Aorta (tissue), 5 donors: Measurements from ENCODE around the gene FBXO27. TPM values are rescaled to one million over a fixed set of nuclear protein-coding genes. Genes with fewer than 3 reads are reported as not detected.
A peak's percentile ranks its signal among the peaks of the same experiment; 100 is the strongest.
"Not testable (repeated sequence)": the region's sequence is repeated elsewhere in the genome, so short reads cannot be mapped to it uniquely, and the experiment has no call there.

Experiments
- ATAC-seq: fragments of 200-7000 bp; cut with Tn5 transposase; one replicate; pipeline ENCODE4 v1.9.1; 2022; ENCODE audit warnings: moderate library complexity; ENCODE audit not compliant: low FRiP score
- DNase-seq, 2 donors: peaks; one replicate each; pipeline ENCODE4 v3.0.0-alpha.2; 2020
- H3K27ac ChIP-seq, 2 donors: one replicate each; pipeline ENCODE4 v1.5.1; 2013; ENCODE audit warnings: low read length in 2 of 2, mild to moderate bottlenecking in 2 of 2, moderate library complexity in 2 of 2, control low read depth in 1 of 2, inconsistent platforms in 1 of 2, low read depth in 1 of 2
- H3K27me3 ChIP-seq, 2 donors: one replicate each; pipeline ENCODE4 v1.6.1; 2013; ENCODE audit warnings: control low read depth in 1 of 2, low read length in 1 of 2, mild to moderate bottlenecking in 1 of 2, moderate library complexity in 1 of 2; ENCODE audit not compliant: insufficient read depth in 2 of 2, control insufficient read depth in 1 of 2
- H3K36me3 ChIP-seq, 2 donors: one replicate each; pipeline ENCODE4 v1.6.1; 2013; ENCODE audit warnings: control low read depth in 1 of 2, low read length in 1 of 2, mild to moderate bottlenecking in 1 of 2; ENCODE audit not compliant: insufficient read depth in 2 of 2, control insufficient read depth in 1 of 2
- H3K4me1 ChIP-seq, 2 donors: one replicate each; pipeline ENCODE4 v1.6.1; 2013; ENCODE audit warnings: low read length in 2 of 2, control low read depth in 1 of 2, mild to moderate bottlenecking in 1 of 2, moderate library complexity in 1 of 2; ENCODE audit not compliant: insufficient read depth in 2 of 2, control insufficient read depth in 1 of 2
- H3K4me3 ChIP-seq, 2 donors: one replicate each; pipeline ENCODE4 v1.5.1; 2013; ENCODE audit warnings: low read length in 2 of 2, control low read depth in 1 of 2, mild to moderate bottlenecking in 1 of 2
- H3K9me3 ChIP-seq: one replicate; pipeline ENCODE4 v1.6.1; 2013; ENCODE audit warnings: mild to moderate bottlenecking, low read length; ENCODE audit not compliant: control insufficient read depth
- WGBS, 2 donors: extraction: QIAGEN DNeasy Blood & Tissue Kit; methylation state at CpG; one replicate each; pipeline ENCODE4 v1.1.7; 2013; 5-methylcytosine and 5-hydroxymethylcytosine counted together
- intact Hi-C, 2 donors: fragments of 100-400 bp; cut with DNase I; formaldehyde crosslinking; loops; one replicate each; pipeline versions ENCODE4 v1.14.2 to v1.15.0; 2022
- polyA plus RNA-seq, 2 donors: library from polyadenylated mRNA; stranded (reverse); fragments of 200-250 nt; gene quantifications; one replicate each; pipeline ENCODE4 v1.2.3, GENCODE V29; 2013
- total RNA-seq, 2 donors: library from RNA; stranded (reverse); fragmentation: NEBNext Ultra II Directional; extraction: Animal tissue kit (Norgen Biotek cat#: 25700); gene quantifications; one replicate each; pipeline ENCODE4 v1.2.1, GENCODE V29; 2021
- donor health status: healthy with polysubstance abuse.
- donor health status: Bipolar disorder and iron deficiency.
- donor health status: DM: no; HTN: no; CAD: no.
- donor health status: DM: no; HTN: no; CAD: no.
- donor health status: DM: yes; HTN: yes; CAD: no.

The FBXO27 gene
- total and polyA plus RNA-seq, 4 donors, result 0.25 to 8.6 (median 3.9) TPM

DNA sequence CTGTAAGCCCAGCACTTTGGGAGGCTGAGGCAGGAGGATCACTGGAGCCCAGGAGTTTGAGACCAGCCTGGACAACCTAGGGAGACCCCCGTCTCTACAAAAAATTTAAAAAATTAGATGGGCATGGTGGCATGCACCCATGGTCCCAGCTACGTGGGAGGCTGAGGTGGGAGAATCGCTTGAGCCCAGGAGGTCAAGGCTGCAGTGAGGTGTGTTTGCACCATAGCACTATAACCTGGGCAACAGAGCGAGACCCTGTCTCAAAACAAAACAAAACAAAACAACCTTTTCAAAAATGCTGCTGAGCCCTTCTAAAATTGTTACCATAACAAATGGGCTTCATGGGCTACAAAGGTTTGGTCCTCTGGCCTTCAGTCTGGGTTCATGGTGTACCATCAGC is 43.7 kb downstream of the FBXO27 start:
- intact Hi-C loops, result not testable (repeated sequence)
- peaks cover 0 to 10% of the 10 kb centered on the region in 2 donors for H3K27me3 ChIP-seq
- 76 to 89% methylated on average over 4 of the region's 4 CpGs for WGBS, 2 donors

DNA sequence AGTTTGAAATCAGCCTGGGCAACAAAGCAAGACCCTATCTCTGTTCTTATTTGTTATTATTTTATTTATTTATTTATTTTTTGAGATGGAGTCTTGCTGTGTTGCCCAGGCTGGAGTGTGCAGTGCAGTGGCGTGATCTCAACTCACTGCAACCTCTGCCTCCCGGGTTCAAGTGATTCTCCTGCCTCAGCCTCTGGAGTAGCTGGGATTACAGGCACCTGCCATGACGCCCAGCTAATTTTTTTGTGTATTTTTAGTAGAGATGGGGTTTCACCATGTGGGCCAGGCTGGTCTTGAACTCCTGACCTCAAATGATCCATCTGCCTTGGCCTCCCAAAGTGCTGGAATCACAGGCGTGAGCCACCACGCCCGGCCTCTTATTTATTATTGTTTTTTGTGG is 44.6 kb downstream of the FBXO27 start:
- H3K27ac ChIP-seq, H3K36me3 ChIP-seq, H3K4me1 ChIP-seq, H3K4me3 ChIP-seq, ATAC-seq, DNase-seq, H3K27me3 ChIP-seq, H3K9me3 ChIP-seq, intact Hi-C loops: not testable (repeated sequence)
- WGBS, 2 donors, result 74 to 92% methylated on average over 6 of the region's 6 CpGs

More for the DNA sequence above, 43.7 kb downstream of the FBXO27 start:
- H3K27ac ChIP-seq, H3K36me3 ChIP-seq, H3K9me3 ChIP-seq, DNase-seq, H3K4me1 ChIP-seq, ATAC-seq, H3K4me3 ChIP-seq: not testable (repeated sequence)

DNA sequence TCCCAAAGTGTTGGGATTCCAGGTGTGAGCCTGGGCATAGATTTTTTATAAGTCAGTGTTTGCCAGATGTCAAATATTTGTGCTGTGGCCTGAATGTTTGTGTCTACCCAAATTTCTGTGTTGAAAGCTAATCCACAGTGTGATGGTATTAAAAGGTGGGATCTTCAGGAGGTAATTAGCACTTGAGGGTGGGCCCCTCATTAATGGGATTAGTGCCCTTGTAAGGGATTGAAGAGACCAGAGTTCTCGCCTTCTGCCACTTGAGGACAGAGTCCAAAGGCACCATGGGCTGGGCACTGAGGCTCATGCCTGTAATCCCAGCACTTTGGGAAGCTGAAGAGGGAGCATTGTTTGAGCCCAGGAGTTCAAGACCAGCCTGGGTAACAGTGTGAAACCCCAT is 47.1 kb downstream of the FBXO27 start:
- WGBS, 2 donors, result 97 to 100% methylated on average over 1 of the region's 1 CpG
- peaks cover 0 to 3% of the 10 kb centered on the region in 2 donors for H3K27me3 ChIP-seq
- H3K36me3 ChIP-seq, result no peaks in the 10 kb centered on the region
- ATAC-seq (no peak), DNase-seq (no peak)
- H3K4me1 ChIP-seq, result no peaks in the 10 kb centered on the region
- H3K4me3 ChIP-seq, result no peak overlapping the region
- peaks cover 3% of the 10 kb centered on the region for H3K9me3 ChIP-seq
- intact Hi-C loops, result no loop called here
- no peak overlapping the region for H3K27ac ChIP-seq

DNA sequence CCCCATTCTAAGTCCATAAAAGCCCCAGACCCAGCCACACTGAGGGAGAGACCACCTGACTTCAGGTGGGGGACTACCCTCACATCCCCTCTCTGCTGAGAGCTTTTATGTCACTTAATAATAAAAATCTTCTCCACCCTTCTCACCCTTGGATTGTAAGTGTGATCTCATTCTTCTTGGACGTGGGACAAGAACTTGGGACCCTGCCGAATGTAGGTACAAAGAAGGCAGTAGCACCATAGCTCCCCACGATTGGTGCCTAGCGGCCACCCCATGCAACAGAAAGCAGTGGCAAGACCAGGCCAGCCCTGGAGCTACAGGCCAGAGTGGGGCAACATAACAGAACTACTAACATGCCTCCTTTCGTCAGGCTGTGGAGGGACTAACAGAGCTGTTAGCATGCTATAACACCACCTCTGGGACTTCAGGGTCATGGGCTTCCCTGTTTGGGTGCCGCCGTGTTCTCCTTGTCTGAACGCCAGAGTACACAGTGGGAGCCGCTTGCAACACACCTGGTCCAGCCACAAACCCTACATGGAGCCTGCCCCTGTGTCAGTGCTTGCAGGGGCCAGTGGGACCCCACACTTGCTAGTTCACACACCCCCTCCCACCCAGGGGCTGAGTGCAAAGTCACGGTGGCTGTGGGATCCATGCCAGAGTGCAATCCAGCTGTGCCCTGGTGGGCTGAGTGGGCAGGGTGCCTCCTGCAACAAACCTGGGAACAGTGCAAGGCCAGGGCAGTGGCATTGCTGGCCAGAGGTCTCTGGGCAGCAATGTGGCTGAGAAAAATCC is 51.6 kb downstream of the FBXO27 start:
- DNase-seq, result no peak
- H3K4me3 ChIP-seq, result no peak overlapping the region
- WGBS, 2 donors, result 91 to 92% methylated on average over 10 of the region's 10 CpGs

DNA sequence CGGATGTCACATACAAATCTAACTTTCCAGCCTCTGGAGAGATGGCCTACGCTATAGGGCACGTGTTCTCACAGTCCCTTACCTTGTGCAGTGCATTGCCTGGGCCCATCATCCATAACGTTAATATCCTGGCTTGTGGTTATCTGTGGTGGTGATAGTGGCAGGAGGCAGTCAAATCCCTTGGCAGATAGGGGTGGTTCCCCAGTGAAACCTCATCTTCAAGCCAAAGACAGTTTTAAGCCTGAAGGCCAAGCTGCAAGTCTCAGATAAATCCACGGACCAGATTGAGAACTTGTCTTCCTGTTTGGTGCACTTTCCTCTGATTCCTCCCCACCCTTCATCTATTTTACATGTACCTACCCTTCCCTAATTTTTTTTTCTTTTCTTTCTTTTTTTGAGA is 52.5 kb downstream of the FBXO27 start:
- DNase-seq (no peak), ATAC-seq (no peak)
- Histone ChIP-seq H3K36me3 (no peaks in the 10 kb centered on the region), H3K27me3 (no peaks in the 10 kb centered on the region), H3K4me1 (no peaks in the 10 kb centered on the region), H3K27ac (no peak overlapping the region), H3K9me3 (peaks cover 1% of the 10 kb centered on the region), H3K4me3 (no peak overlapping the region)
- intact Hi-C loops, result loop anchor here (5.0 kb wide), 1 partner anchor 52 kb away; the partner anchor contains the start of gene FBXO27 (in 2 of the 2)
- 72 to 81% methylated on average over 5 of the region's 5 CpGs for WGBS, 2 donors

More for the DNA sequence above, 51.6 kb downstream of the FBXO27 start:
- no peak for ATAC-seq
- H3K4me1 ChIP-seq, result no peaks in the 10 kb centered on the region
- no peaks in the 10 kb centered on the region for H3K36me3 ChIP-seq
- intact Hi-C loops, result no loop called here
- H3K9me3 ChIP-seq, result peaks cover 3% of the 10 kb centered on the region
- H3K27me3 ChIP-seq, result no peaks in the 10 kb centered on the region
- no peak overlapping the region for H3K27ac ChIP-seq

DNA sequence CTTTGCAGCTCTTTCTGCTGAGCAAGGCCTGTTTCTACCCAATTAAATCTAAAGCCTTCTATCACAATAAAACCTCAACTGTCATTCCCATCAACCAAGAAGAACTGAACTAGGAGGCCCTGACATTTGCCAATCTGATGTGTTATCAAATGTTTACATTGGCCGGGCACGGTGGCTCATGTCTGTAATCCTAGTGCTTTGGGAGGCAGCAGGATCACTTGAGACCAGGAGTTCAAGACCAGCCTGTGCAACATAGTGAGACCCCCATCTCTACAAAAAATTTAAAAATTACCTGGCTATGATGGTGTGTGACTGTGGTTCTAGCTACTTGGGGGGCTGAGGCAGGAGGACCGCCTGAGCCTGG is 54.0 kb downstream of the FBXO27 start:
- Histone ChIP-seq H3K9me3 (peaks cover 1% of the 10 kb centered on the region), H3K4me1 (no peaks in the 10 kb centered on the region), H3K4me3 (no peak overlapping the region), H3K27me3 (no peaks in the 10 kb centered on the region), H3K27ac (no peak overlapping the region), H3K36me3 (no peaks in the 10 kb centered on the region)
- DNase-seq (no peak), ATAC-seq (no peak)
- intact Hi-C loops, result loop anchor here (5.0 kb wide), 1 partner anchor 54 kb away; the partner anchor contains the start of gene FBXO27 (in 2 of the 2)
- 68 to 69% methylated on average over 3 of the region's 3 CpGs for WGBS, 2 donors

DNA sequence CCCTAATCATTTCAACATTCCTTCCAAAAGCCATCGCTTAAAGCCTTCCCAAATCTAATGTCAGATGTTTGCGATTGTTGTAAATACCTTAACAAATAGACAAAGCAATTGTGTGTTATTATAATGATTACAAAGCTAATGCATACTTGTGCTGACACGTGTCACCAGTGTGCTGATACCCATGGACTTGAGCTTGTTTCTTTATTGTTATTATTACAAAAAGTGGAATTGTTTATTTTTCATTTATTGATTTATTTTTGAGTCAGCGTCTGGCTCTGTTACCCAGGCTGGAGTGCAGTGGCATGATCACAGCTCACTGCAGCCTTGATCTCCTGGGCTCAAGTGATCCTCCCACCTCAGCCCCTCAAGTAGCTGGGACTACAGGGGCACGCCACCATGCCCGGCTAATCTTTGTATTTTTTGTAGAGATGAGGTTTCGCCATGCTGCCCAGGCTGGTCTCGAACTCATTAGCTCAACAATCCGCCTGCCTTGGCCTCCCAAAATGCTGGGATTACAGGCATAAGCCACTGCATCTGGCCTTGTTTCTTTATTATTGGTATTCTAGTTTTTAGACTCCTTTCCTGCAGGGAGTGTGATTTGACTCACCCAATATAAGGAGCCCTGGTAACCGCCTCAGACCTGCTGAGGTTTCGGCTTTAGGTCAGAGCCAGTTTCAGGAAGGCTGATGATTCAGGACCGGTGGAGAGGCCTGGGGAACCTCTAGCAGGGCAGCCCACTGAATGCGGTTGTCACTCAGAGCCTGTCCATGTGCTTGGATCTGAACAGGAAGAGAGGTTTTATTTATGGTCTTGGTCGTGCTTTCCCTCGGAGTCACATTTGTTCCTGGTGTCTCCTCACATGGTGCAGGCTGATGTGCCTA is 54.7 kb downstream of the FBXO27 start:
- 83 to 86% methylated on average over 15 of the region's 15 CpGs for WGBS, 2 donors
- Histone ChIP-seq H3K27me3 (no peaks in the 10 kb centered on the region), H3K4me1 (no peaks in the 10 kb centered on the region), H3K4me3 (no peak overlapping the region), H3K36me3 (no peaks in the 10 kb centered on the region), H3K9me3 (peaks cover 1% of the 10 kb centered on the region), H3K27ac (no peak overlapping the region)
- DNase-seq (no peak), ATAC-seq (no peak)
- intact Hi-C loops, result loop anchor here (5.0 kb wide), 1 partner anchor 55 kb away; the partner anchor contains the start of gene FBXO27 (in 2 of the 2)

DNA sequence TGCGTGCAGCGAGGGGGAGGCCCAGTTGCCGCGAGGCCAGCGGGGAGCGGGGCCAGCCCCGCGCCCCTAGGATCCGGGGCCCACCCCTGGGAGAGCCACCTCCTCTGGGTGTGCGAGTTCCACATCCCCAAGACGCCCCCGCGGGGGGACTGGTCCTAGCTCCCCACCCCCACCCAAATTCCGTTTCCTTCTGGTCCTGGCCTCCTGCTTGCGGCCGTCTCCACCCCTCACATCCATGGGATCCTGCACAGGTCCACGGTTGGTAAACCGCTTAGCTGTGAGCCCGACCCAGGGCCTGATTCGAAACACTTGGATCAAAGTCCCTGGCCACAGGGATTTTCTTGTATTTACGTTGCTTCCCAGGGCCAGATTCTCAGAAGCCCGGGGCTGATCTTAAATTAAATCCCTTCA is 56.5 kb downstream of the FBXO27 start:
- H3K36me3 ChIP-seq, result no peaks in the 10 kb centered on the region
- H3K27me3 ChIP-seq, result no peaks in the 10 kb centered on the region
- DNase-seq, result peak in 1 of 2 donors; percentile 50
- H3K4me1 ChIP-seq, result no peaks in the 10 kb centered on the region
- H3K9me3 ChIP-seq, result peaks cover 1% of the 10 kb centered on the region
- intact Hi-C loops, result loop anchor here (5.0 kb wide), 1 partner anchor 56 kb away; the partner anchor contains the start of gene FBXO27 (in 2 of the 2)
- ATAC-seq, result no peak
- peak overlapping the region in 1 of 2 donors; percentile 65 for H3K27ac ChIP-seq
- WGBS, 2 donors, result 1 to 4% methylated on average over 11 to 22 of the region's 22 CpGs
- H3K4me3 ChIP-seq, result peak overlapping the region; percentile 32 to 52
